GM23248 (cell line): Measurements from ENCODE around the gene GDPD3. TPM values are rescaled to one million over a fixed set of nuclear protein-coding genes. Genes with fewer than 3 reads are reported as not detected.

Experiments
- DNase-seq: peaks from one replicate; pipeline ENCODE4 v3.0.0-alpha.2; 2015
- H2AFZ ChIP-seq: fragments of 200-600 bp; sonication (generic); 2 replicates; pipeline ENCODE4 v1.6.1; 2016; ENCODE audit warnings: antibody characterized with exemption
- H3F3A ChIP-seq: fragments of 200-600 bp; sonication (generic); 2 replicates; pipeline ENCODE4 v1.6.1; 2016; ENCODE audit warnings: mild to moderate bottlenecking, antibody characterized with exemption, mixed run types; ENCODE audit not compliant: insufficient read depth
- H3K27ac ChIP-seq: fragments of 200-600 bp; sonication (generic); 2 replicates; pipeline ENCODE4 v1.5.1; 2016; ENCODE audit warnings: mild to moderate bottlenecking
- H3K27me3 ChIP-seq: fragments of 200-600 bp; sonication (generic); replicated peaks from 2 replicates; pipeline ENCODE4 v1.6.1; 2016; ENCODE audit warnings: mild to moderate bottlenecking; ENCODE audit not compliant: insufficient read depth
- H3K36me3 ChIP-seq: fragments of 200-600 bp; sonication (generic); 2 replicates; pipeline ENCODE4 v1.6.1; 2016; ENCODE audit warnings: low read depth, mild to moderate bottlenecking
- H3K4me1 ChIP-seq: fragments of 200-600 bp; sonication (generic); 2 replicates; pipeline ENCODE4 v1.6.1; 2016; ENCODE audit warnings: mild to moderate bottlenecking; ENCODE audit not compliant: insufficient read depth
- H3K4me2 ChIP-seq: fragments of 200-600 bp; sonication (generic); one replicate; pipeline ENCODE4 v1.6.1; 2016; ENCODE audit warnings: mild to moderate bottlenecking; ENCODE audit not compliant: unreplicated experiment
- H3K4me3 ChIP-seq: fragments of 200-600 bp; sonication (generic); 2 replicates; pipeline ENCODE4 v1.5.1; 2016; ENCODE audit warnings: mild to moderate bottlenecking
- H3K79me2 ChIP-seq: fragments of 200-600 bp; sonication (generic); 2 replicates; pipeline ENCODE4 v1.6.1; 2016; ENCODE audit warnings: mild to moderate bottlenecking; ENCODE audit not compliant: insufficient read depth
- H3K9ac ChIP-seq: fragments of 200-600 bp; sonication (generic); 2 replicates; pipeline ENCODE4 v1.6.1; 2016; ENCODE audit warnings: mild to moderate bottlenecking
- H3K9me2 ChIP-seq: fragments of 200-600 bp; sonication (generic); 2 replicates; pipeline ENCODE4 v1.6.1; 2016; ENCODE audit warnings: mixed run types, mild to moderate bottlenecking, moderate library complexity; ENCODE audit not compliant: insufficient read depth
- H3K9me3 ChIP-seq: fragments of 200-600 bp; sonication (generic); one replicate; pipeline ENCODE4 v1.6.1; 2017; ENCODE audit warnings: low read depth
- H4K20me1 ChIP-seq: fragments of 200-600 bp; sonication (generic); 2 replicates; pipeline ENCODE4 v1.6.0; 2016; ENCODE audit not compliant: insufficient read depth
- EZH2 ChIP-seq: fragments of 200-600 bp; sonication (generic); IDR thresholded peaks from 2 replicates; pipeline ENCODE4 v1.6.1; 2018; ENCODE audit warnings: antibody characterized with exemption, mild to moderate bottlenecking; ENCODE audit not compliant: insufficient read depth, poor library complexity, severe bottlenecking
- EZH2phosphoT487 ChIP-seq: fragments of 200-600 bp; sonication (generic); IDR thresholded peaks from 2 replicates; pipeline ENCODE4 v1.6.1; 2018; ENCODE audit warnings: antibody characterized with exemption, moderate library complexity, mild to moderate bottlenecking, low read depth; ENCODE audit not compliant: insufficient read depth
- WGBS, 2 experiments: methylation state at CpG; one replicate each; pipeline ENCODE4 v1.1.6; 2015 to 2017; ENCODE audit warnings: low lambda C conversion rate in 2 of 2, low coverage in 1 of 2; ENCODE audit errors: missing lambda C conversion rate in 2 of 2; 5-methylcytosine and 5-hydroxymethylcytosine counted together
- in situ Hi-C: fragments of 300-500 bp; cut with MboI; formaldehyde crosslinking; loops from 2 replicates; pipeline ENCODE4 v1.15.0; 2020
- polyA plus RNA-seq: library from polyadenylated mRNA; unstranded; fragments of >200 nt; fragmentation: Nextera tagmentation; extraction: Ambion mirVana; gene quantifications from 2 replicates; pipeline ENCODE4 v1.2.1, GENCODE V29; 2016
- total RNA-seq: library from RNA; depleted of rRNA; stranded (reverse); fragments of >200 nt; shearing (Covaris generic); gene quantifications from 2 replicates; pipeline ENCODE4 v1.2.3, GENCODE V29; 2014

GDPD3 gene
- total and polyA plus RNA-seq, 2 experiments from 2014 or later = 0.22 to 1.2 TPM

GRCh38 chr16:30141750-30142149 is 28.4 kb upstream of the GDPD3 start:
- in situ Hi-C loops = loop anchor here (25.0 kb wide), 1 partner anchor 471 kb away; the partner anchor contains the start of gene ZNF689
- no peak overlapping the region for H3K27ac ChIP-seq
- no peaks in the 10 kb centered on the region for H3F3A ChIP-seq
- DNase-seq = no peak
- H3K4me1 ChIP-seq = no peaks in the 10 kb centered on the region
- H3K9me2 ChIP-seq = no peaks in the 10 kb centered on the region
- no peaks in the 10 kb centered on the region for H3K9me3 ChIP-seq
- H3K27me3 ChIP-seq = no peaks in the 10 kb centered on the region
- no peak overlapping the region for H3K4me2 ChIP-seq
- no peaks in the 10 kb centered on the region for H3K36me3 ChIP-seq
- no peaks in the 10 kb centered on the region for H4K20me1 ChIP-seq
- no peak overlapping the region for H3K4me3 ChIP-seq
- no peak for TF ChIP-seq EZH2phosphoT487
- TF ChIP-seq EZH2 = no peak
- no peak overlapping the region for H3K9ac ChIP-seq
- no peaks in the 10 kb centered on the region for H3K79me2 ChIP-seq
- H2AFZ ChIP-seq = no peak overlapping the region
- 83 to 88% methylated on average over 2 of the region's 2 CpGs for WGBS, 2 experiments

GRCh38 chr16:30139583-30140481 is 26.5 kb upstream of the GDPD3 start:
- H3K4me1 ChIP-seq = no peaks in the 10 kb centered on the region
- H3K4me3 ChIP-seq = no peak overlapping the region
- no peak overlapping the region for H2AFZ ChIP-seq
- no peaks in the 10 kb centered on the region for H3F3A ChIP-seq
- no peak overlapping the region for H3K27ac ChIP-seq
- no peaks in the 10 kb centered on the region for H3K27me3 ChIP-seq
- DNase-seq = no peak
- WGBS, 2 experiments = 77 to 83% methylated on average over 13 of the region's 13 CpGs
- in situ Hi-C loops = loop anchor here (25.0 kb wide), 1 partner anchor 472 kb away; the partner anchor contains the start of gene ZNF689
- H3K4me2 ChIP-seq = no peak overlapping the region
- H3K9me2 ChIP-seq = no peaks in the 10 kb centered on the region
- H3K9me3 ChIP-seq = no peaks in the 10 kb centered on the region
- no peaks in the 10 kb centered on the region for H4K20me1 ChIP-seq
- no peaks in the 10 kb centered on the region for H3K79me2 ChIP-seq
- no peak overlapping the region for H3K9ac ChIP-seq
- H3K36me3 ChIP-seq = no peaks in the 10 kb centered on the region
- no peak for TF ChIP-seq EZH2phosphoT487
- TF ChIP-seq EZH2 = no peak

- Histone ChIP-seq H3K36me3 (no peaks in the 10 kb centered on the region), H3K9ac (no peak overlapping the region), H3K9me2 (no peaks in the 10 kb centered on the region), H3F3A (no peaks in the 10 kb centered on the region), H3K27me3 (no peaks in the 10 kb centered on the region), H3K79me2 (no peaks in the 10 kb centered on the region), H4K20me1 (no peaks in the 10 kb centered on the region), H2AFZ (no peak overlapping the region), H3K9me3 (no peaks in the 10 kb centered on the region), H3K27ac (no peak overlapping the region), H3K4me1 (no peaks in the 10 kb centered on the region), H3K4me2 (no peak overlapping the region), H3K4me3 (no peak overlapping the region)
- 48 to 51% methylated on average over 8 of the region's 8 CpGs for WGBS, 2 experiments
- TF ChIP-seq EZH2phosphoT487 = no peak
- TF ChIP-seq EZH2 = no peak
- in situ Hi-C loops = loop anchor here (25.0 kb wide), 1 partner anchor 474 kb away; the partner anchor contains the start of gene ZNF689
- DNase-seq = no peak
Measured at GRCh38 chr16:30137897-30138296, 24.6 kb upstream of the GDPD3 start.

- no peaks in the 10 kb centered on the region for H3K4me1 ChIP-seq
- H3K79me2 ChIP-seq = no peaks in the 10 kb centered on the region
- no peak overlapping the region for H3K4me2 ChIP-seq
- no peak overlapping the region for H3K4me3 ChIP-seq
- H3K9me2 ChIP-seq = no peaks in the 10 kb centered on the region
- no peaks in the 10 kb centered on the region for H3K9me3 ChIP-seq
- H3K27me3 ChIP-seq = no peaks in the 10 kb centered on the region
- no peak overlapping the region for H2AFZ ChIP-seq
- 78% methylated on average over 11 of the region's 11 CpGs for WGBS, 2 experiments
- no peaks in the 10 kb centered on the region for H3K36me3 ChIP-seq
- no peak for DNase-seq
- TF ChIP-seq EZH2 = no peak
- no peak for TF ChIP-seq EZH2phosphoT487
- no peaks in the 10 kb centered on the region for H4K20me1 ChIP-seq
- no peak overlapping the region for H3K27ac ChIP-seq
- H3K9ac ChIP-seq = no peak overlapping the region
- no peaks in the 10 kb centered on the region for H3F3A ChIP-seq
- in situ Hi-C loops = loop anchor here (25.0 kb wide), 1 partner anchor 475 kb away; the partner anchor contains the start of gene ZNF689
Measured at GRCh38 chr16:30136971-30137605, 23.8 kb upstream of the GDPD3 start.
